K562 (cell line): Measurements from ENCODE around the gene UCKL1. TPM values are rescaled to one million over a fixed set of nuclear protein-coding genes. Genes with fewer than 3 reads are reported as not detected.

ENCODE experiments used
- BHLHE40 ChIP-seq: IDR thresholded peaks from 2 replicates; pipeline ENCODE4 v1.6.1; 2011; ENCODE audit warnings: low read length, improper control_type of control experiment
- ESRRB ChIP-seq: fragments of 250-450 bp; sonication (Bioruptor Pico); IDR thresholded peaks from 2 replicates; pipeline ENCODE4 v1.5.0; 2020; ENCODE audit warnings: mild to moderate bottlenecking, moderate library complexity, borderline replicate concordance
- HCFC1 ChIP-seq: IDR thresholded peaks from 2 replicates; pipeline ENCODE4 v1.6.1; 2012; ENCODE audit warnings: low read depth, low read length, improper control_type of control experiment
- KLF6 ChIP-seq: fragments of 250-450 bp; sonication (Bioruptor Pico); IDR thresholded peaks from 2 replicates; pipeline ENCODE4 v1.4.0; 2020; ENCODE audit warnings: mild to moderate bottlenecking, moderate library complexity, borderline replicate concordance
- PCBP1 ChIP-seq: fragments of 200-400 bp; formaldehyde crosslinking; IDR thresholded peaks from 2 replicates; pipeline ENCODE4 v1.6.1; 2018; ENCODE audit warnings: mild to moderate bottlenecking, low read depth, low read length; ENCODE audit not compliant: poor library complexity, severe bottlenecking
- RUNX1 ChIP-seq: sonication (generic); IDR thresholded peaks from 2 replicates; pipeline ENCODE4 v1.6.1; 2016; ENCODE audit warnings: antibody characterized with exemption, low read depth
- SMAD4 ChIP-seq: fragments of 250-450 bp; sonication (Bioruptor Pico); conservative IDR thresholded peaks from 2 replicates; pipeline ENCODE4 v1.8.0; 2021; ENCODE audit warnings: inconsistent platforms, mild to moderate bottlenecking, moderate library complexity
- STAG1 ChIP-seq: sonication (generic); formaldehyde crosslinking; IDR thresholded peaks from 2 replicates; pipeline ENCODE4 v1.5.0; 2020; ENCODE audit warnings: missing genetic modification reagents, borderline replicate concordance
- TAF1 ChIP-seq: IDR thresholded peaks from 2 replicates; pipeline ENCODE4 v1.6.1; 2011; ENCODE audit warnings: mild to moderate bottlenecking, low read length, moderate library complexity; ENCODE audit not compliant: insufficient read depth, control insufficient read depth, severe bottlenecking; ENCODE audit errors: extremely low read depth
- XRCC4 ChIP-seq: IDR thresholded peaks from one replicate; pipeline ENCODE4 v1.6.1; 2011; ENCODE audit not compliant: insufficient read depth, insufficient read length; ENCODE audit errors: extremely low read depth
- ZNF197 ChIP-seq: fragments of 200-800 bp; sonication (Bioruptor generic); IDR thresholded peaks from 2 replicates; pipeline ENCODE4 v1.6.1; 2016; ENCODE audit warnings: low read depth, missing genetic modification characterization, missing compliant biosample characterization
- ZNF311 ChIP-seq: fragments of 250-450 bp; sonication (Bioruptor Pico); IDR thresholded peaks from 2 replicates; pipeline ENCODE4 v1.4.0; 2020; ENCODE audit warnings: mild to moderate bottlenecking, moderate library complexity
- polyA plus RNA-seq, 8 experiments: library from polyadenylated mRNA; depleted of rRNA in 4 of 8; stranded (reverse) in 5 of 8; unstranded in 3 of 8; fragments of >200 nt; fragmentation: Nextera tagmentation in 2 of 8; fragmentation: Illumina TruSeq in 1 of 8; extraction: Ambion mirVana in 2 of 8; extraction: Trizol in 1 of 8; gene quantifications; 2 replicates each; pipeline versions ENCODE4 v1.2.1 to v1.2.3, GENCODE V29; 2011 to 2014; ENCODE audit warnings: inconsistent platforms in 1 of 8, missing spikeins in 1 of 8
- total RNA-seq, 7 experiments: library from RNA; depleted of rRNA in 6 of 7; stranded (reverse); fragments of >200 nt in 6 of 7; fragmentation: Illumina TruSeq in 2 of 7; extraction: Trizol in 2 of 7; gene quantifications; 2 replicates each; pipeline versions ENCODE4 v1.2.1 to v1.2.3, GENCODE V29; 2011 to 2021; ENCODE audit warnings: low replicate concordance in 1 of 7
- TF ChIP-seq, protein P1 (sequence below): sonication (generic); formaldehyde crosslinking; IDR thresholded peaks from 2 replicates; pipeline ENCODE4 v1.8.0; 2023; ENCODE audit warnings: mild to moderate bottlenecking, missing genetic modification reagents
- TF ChIP-seq, protein P2 (sequence below): fragments of 250-450 bp; sonication (Bioruptor Pico); IDR thresholded peaks from 2 replicates; pipeline ENCODE4 v1.4.0; 2020
- TF ChIP-seq, protein P3 (sequence below): fragments of 450-650 bp; IDR thresholded peaks from 2 replicates; pipeline ENCODE4 v1.6.1; 2016; ENCODE audit warnings: antibody characterized with exemption

Gene UCKL1
- total and polyA plus RNA-seq, 9 of the 15 experiments (the other 6 are each of a cell fraction or from before 2014, with no cell fraction given), result 3.1 to 52.8 (median 24.2) TPM

DNA sequence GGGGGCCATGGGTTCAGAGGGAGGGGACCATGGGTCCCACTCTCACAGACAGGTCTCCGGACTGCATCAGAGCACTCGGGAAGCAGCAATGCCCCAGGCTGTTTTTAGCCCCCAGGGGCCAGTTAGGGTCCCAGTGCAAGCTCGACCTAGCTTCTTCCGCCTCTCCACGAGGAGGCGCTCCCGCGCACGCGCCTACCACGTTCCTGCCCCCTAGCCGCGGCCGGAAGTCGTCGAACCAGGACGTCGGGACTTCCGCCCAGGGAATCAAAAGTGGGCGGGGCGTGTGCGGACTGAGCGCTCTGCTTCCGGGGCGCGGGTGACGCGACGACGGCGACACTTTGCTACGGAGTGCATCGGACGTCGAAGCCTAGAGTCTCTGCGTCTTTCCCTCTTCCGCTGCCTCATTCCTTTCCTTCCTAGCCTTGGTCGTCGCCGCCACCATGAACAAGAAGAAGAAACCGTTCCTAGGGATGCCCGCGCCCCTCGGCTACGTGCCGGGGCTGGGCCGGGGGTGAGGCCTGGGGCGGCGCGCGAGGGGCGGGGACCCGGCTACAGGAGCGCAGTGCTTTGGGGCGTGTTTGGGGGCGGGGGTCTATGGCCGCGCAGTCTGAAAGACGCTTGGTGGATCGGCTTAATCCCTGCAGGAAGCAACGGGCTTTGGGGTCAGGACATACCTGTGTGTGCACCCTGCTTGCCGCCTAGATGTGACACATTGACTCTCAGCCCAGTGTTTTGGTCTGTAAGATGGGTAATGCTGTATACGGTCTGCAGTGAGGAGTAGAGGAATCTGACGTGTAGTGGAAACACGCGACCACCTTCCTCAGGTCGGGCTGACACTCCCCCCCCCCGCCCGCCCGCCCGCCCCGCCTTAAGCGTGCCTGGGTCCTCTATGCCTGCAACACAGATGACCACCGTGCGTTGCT is 24.9 kb upstream of the UCKL1 start, which contains the start of gene PRPF6 (continued):
- TF ChIP-seq, protein P1, sequence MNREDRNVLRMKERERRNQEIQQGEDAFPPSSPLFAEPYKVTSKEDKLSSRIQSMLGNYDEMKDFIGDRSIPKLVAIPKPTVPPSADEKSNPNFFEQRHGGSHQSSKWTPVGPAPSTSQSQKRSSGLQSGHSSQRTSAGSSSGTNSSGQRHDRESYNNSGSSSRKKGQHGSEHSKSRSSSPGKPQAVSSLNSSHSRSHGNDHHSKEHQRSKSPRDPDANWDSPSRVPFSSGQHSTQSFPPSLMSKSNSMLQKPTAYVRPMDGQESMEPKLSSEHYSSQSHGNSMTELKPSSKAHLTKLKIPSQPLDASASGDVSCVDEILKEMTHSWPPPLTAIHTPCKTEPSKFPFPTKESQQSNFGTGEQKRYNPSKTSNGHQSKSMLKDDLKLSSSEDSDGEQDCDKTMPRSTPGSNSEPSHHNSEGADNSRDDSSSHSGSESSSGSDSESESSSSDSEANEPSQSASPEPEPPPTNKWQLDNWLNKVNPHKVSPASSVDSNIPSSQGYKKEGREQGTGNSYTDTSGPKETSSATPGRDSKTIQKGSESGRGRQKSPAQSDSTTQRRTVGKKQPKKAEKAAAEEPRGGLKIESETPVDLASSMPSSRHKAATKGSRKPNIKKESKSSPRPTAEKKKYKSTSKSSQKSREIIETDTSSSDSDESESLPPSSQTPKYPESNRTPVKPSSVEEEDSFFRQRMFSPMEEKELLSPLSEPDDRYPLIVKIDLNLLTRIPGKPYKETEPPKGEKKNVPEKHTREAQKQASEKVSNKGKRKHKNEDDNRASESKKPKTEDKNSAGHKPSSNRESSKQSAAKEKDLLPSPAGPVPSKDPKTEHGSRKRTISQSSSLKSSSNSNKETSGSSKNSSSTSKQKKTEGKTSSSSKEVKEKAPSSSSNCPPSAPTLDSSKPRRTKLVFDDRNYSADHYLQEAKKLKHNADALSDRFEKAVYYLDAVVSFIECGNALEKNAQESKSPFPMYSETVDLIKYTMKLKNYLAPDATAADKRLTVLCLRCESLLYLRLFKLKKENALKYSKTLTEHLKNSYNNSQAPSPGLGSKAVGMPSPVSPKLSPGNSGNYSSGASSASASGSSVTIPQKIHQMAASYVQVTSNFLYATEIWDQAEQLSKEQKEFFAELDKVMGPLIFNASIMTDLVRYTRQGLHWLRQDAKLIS, result no peak
- no peak for TF ChIP-seq KLF6 (CRISPR knock-in tag)
- TF ChIP-seq, protein P2, sequence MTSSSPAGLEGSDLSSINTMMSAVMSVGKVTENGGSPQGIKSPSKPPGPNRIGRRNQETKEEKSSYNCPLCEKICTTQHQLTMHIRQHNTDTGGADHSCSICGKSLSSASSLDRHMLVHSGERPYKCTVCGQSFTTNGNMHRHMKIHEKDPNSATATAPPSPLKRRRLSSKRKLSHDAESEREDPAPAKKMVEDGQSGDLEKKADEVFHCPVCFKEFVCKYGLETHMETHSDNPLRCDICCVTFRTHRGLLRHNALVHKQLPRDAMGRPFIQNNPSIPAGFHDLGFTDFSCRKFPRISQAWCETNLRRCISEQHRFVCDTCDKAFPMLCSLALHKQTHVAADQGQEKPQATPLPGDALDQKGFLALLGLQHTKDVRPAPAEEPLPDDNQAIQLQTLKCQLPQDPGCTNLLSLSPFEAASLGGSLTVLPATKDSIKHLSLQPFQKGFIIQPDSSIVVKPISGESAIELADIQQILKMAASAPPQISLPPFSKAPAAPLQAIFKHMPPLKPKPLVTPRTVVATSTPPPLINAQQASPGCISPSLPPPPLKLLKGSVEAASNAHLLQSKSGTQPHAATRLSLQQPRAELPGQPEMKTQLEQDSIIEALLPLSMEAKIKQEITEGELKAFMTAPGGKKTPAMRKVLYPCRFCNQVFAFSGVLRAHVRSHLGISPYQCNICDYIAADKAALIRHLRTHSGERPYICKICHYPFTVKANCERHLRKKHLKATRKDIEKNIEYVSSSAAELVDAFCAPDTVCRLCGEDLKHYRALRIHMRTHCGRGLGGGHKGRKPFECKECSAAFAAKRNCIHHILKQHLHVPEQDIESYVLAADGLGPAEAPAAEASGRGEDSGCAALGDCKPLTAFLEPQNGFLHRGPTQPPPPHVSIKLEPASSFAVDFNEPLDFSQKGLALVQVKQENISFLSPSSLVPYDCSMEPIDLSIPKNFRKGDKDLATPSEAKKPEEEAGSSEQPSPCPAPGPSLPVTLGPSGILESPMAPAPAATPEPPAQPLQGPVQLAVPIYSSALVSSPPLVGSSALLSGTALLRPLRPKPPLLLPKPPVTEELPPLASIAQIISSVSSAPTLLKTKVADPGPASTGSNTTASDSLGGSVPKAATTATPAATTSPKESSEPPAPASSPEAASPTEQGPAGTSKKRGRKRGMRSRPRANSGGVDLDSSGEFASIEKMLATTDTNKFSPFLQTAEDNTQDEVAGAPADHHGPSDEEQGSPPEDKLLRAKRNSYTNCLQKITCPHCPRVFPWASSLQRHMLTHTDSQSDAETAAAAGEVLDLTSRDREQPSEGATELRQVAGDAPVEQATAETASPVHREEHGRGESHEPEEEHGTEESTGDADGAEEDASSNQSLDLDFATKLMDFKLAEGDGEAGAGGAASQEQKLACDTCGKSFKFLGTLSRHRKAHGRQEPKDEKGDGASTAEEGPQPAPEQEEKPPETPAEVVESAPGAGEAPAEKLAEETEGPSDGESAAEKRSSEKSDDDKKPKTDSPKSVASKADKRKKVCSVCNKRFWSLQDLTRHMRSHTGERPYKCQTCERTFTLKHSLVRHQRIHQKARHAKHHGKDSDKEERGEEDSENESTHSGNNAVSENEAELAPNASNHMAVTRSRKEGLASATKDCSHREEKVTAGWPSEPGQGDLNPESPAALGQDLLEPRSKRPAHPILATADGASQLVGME (CRISPR knock-in tag), result no peak
- TF ChIP-seq STAG1 (CRISPR knock-in tag), result no peak
- no peak for TF ChIP-seq SMAD4 (CRISPR knock-in tag)
- peak; percentile 54 for TF ChIP-seq TAF1
- no peak for TF ChIP-seq XRCC4
- peak; percentile 90 for TF ChIP-seq HCFC1
- no peak for TF ChIP-seq ZNF197 (CRISPR knock-in tag)
- TF ChIP-seq BHLHE40, result peak; percentile 76
- TF ChIP-seq PCBP1, result peak; percentile 42
- TF ChIP-seq RUNX1, result peak; percentile 60; the same call in 1 of the 2 replicates
- TF ChIP-seq ESRRB (CRISPR knock-in tag), result no peak
- TF ChIP-seq ZNF311, result no peak
- TF ChIP-seq, protein P3, sequence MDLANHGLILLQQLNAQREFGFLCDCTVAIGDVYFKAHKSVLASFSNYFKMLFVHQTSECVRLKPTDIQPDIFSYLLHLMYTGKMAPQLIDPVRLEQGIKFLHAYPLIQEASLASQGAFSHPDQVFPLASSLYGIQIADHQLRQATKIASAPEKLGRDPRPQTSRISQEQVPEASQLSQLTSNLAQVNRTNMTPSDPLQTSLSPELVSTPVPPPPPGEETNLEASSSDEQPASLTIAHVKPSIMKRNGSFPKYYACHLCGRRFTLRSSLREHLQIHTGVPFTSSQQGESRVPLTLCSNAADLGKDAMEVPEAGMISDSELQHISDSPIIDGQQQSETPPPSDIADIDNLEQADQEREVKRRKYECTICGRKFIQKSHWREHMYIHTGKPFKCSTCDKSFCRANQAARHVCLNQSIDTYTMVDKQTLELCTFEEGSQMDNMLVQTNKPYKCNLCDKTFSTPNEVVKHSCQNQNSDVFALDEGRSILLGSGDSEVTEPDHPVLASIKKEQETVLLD, result peak; percentile 80; the same call in 1 of the 2 replicates
